Epithelial cell of esophagus (primary cell): ENCODE data around the gene DCAF16.

Experiments
- DNase-seq: peaks from one replicate; pipeline ENCODE4 v3.0.0; 2010; ENCODE audit warnings: low read depth
- H3K4me3 ChIP-seq: 2 replicates; pipeline ENCODE4 v1.5.1; 2011; ENCODE audit warnings: mild to moderate bottlenecking, low read length, control low read depth
- TF ChIP-seq, protein P1 (sequence below): IDR thresholded peaks from 2 replicates; pipeline ENCODE4 v1.5.1; 2011; ENCODE audit warnings: low read depth, mild to moderate bottlenecking, low read length, control low read depth, inconsistent platforms; ENCODE audit not compliant: insufficient read depth; ENCODE audit errors: missing control alignments

Gene DCAF16

DNA sequence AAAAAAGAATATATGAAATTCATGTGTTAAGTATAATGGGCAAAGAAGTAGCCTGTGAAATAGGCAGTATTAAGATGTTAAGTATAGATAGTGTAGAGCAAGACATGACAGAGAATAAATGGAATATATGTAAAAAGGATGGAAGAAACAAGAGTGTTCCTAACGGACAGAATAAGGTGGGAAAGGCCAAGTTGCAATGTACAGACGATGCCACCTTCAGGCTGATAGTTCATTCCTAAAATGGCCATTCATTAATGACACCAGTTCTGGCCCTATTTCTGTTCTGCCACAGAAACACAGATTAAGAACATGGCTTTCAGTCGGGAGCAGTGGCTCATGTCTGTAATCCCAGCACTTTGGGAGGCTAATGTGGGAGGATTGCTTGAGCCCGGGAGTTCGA, 24.7 kb downstream of the DCAF16 start:
- TF ChIP-seq, protein P1, sequence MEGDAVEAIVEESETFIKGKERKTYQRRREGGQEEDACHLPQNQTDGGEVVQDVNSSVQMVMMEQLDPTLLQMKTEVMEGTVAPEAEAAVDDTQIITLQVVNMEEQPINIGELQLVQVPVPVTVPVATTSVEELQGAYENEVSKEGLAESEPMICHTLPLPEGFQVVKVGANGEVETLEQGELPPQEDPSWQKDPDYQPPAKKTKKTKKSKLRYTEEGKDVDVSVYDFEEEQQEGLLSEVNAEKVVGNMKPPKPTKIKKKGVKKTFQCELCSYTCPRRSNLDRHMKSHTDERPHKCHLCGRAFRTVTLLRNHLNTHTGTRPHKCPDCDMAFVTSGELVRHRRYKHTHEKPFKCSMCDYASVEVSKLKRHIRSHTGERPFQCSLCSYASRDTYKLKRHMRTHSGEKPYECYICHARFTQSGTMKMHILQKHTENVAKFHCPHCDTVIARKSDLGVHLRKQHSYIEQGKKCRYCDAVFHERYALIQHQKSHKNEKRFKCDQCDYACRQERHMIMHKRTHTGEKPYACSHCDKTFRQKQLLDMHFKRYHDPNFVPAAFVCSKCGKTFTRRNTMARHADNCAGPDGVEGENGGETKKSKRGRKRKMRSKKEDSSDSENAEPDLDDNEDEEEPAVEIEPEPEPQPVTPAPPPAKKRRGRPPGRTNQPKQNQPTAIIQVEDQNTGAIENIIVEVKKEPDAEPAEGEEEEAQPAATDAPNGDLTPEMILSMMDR: peak; percentile 5
- no peak for DNase-seq

DNA sequence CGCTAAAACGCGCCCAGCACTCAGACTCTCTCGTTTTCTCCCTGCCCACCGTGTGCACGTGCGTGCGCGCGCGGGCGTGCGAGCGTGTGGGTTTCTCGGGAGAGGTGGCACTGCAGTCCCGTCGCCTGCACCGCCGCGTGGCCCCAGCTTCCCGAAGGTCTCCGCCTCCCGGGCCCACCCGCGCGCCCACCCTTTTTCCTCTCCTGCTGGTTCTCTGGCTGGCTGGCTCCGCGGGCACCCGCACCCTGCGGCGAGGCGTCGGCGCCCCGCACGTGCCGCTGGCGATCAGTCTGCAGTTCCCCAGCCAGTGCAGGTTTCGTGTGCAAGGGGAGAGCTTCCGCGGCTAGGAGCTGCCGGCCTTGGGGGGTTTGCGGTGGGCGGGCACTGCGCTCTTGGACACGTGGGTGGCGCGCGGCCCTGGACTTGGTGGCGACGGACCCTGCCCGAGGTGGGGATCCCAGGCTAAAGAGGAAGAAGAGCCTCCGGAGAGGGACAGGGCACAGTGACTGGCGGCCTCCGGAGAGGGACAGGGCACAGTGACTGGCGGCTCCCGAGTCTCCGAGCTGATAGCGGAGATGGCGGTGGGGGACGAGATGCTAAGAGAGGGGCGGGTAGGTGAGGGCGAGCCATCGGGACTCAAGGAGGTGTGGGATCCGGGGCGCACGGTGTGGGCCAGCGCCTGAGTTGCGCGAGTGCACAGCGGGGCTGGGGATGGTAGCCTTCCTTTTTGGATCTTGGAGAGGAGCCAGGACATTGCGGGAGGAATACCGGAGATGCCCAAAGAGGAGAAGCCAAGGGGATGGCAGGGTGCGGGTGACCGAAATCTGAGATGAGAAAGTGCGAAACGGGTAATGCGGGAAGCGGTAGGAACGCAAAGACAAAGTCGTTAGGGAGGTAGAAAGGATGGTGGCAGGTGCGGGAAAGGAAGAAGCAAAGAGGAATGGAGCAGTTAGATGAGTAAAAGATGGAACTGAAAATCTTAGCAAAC, 29.0 kb downstream of the DCAF16 start, which contains the start of gene FAM184B:
TSS of gene FAM184B (minus strand) at position 322 of the 988 bp plus-strand sequence. CDS start 322 bp downstream, outside the sequence.
- DNase-seq: no peak
- TF ChIP-seq, protein P1: no peak
- H3K4me3 ChIP-seq: peak within 1 kb of the TSS; percentile 46

More for the DNA sequence above, 24.7 kb downstream of the DCAF16 start:
- H3K4me3 ChIP-seq: no peak overlapping the region

GRCh38 chr4:17780501-17781299, 29.9 kb downstream of the DCAF16 start:
- TF ChIP-seq, protein P1: no peak
- peak; percentile 14 for DNase-seq
- H3K4me3 ChIP-seq: peak overlapping the region; percentile 46

DNA sequence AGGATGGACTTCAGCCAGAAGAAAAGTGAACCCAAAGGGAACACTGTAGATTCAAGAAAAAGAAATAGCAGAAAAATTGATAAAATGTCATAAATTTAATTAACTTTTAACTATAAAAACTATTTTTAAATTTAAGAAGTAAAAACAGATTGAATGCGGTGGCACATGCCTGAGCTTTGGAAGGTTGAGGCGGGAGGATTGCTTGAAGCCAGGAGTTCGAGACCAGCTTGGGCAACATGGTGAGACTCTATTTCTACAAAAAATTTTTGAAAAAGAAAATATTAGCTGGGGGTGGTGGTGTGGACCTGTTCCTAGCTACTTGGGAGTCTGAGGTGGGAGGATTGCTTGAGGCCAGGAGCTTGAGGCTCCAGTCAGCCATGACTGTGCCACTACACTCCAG, 32.1 kb downstream of the DCAF16 start:
- TF ChIP-seq, protein P1: no peak
- no peak overlapping the region for H3K4me3 ChIP-seq
- DNase-seq: no peak

GRCh38 chr4:17773135-17773698, 37.3 kb downstream of the DCAF16 start:
- H3K4me3 ChIP-seq: no peak overlapping the region
- TF ChIP-seq, protein P1: no peak
- no peak for DNase-seq

- TF ChIP-seq, protein P1: no peak
- DNase-seq: peak; percentile 78
- no peak overlapping the region for H3K4me3 ChIP-seq
Measured at GRCh38 chr4:17771284-17771908, 39.2 kb downstream of the DCAF16 start.
